Activated T-cell treated with anti-CD3 and anti-CD28 coated beads, Interleukin-2, amount 50 U/mL, for 24 hours (primary cell): ENCODE measurements around the gene ISG15.
"Not testable (repeated sequence)": the region's sequence is repeated elsewhere in the genome, so short reads cannot be mapped to it uniquely, and the experiment has no call there.

Experiments
- DNase-seq: peaks from one replicate; pipeline ENCODE4 v3.0.0-alpha.2; 2020
- H3K27ac Mint-ChIP-seq: 2 replicates; pipeline ENCODE4 v1.8.0; 2020; ENCODE audit warnings: mild to moderate bottlenecking, mixed read lengths
- H3K27me3 Mint-ChIP-seq: 2 replicates; pipeline ENCODE4 v1.8.0; 2020; ENCODE audit warnings: mixed read lengths
- H3K36me3 Mint-ChIP-seq: 2 replicates; pipeline ENCODE4 v1.8.0; 2020; ENCODE audit warnings: low read depth, mixed read lengths
- H3K4me1 Mint-ChIP-seq: 2 replicates; pipeline ENCODE4 v1.8.0; 2020; ENCODE audit warnings: low read depth, mixed read lengths
- H3K4me3 Mint-ChIP-seq: 2 replicates; pipeline ENCODE4 v1.8.0; 2020; ENCODE audit warnings: mild to moderate bottlenecking, moderate library complexity, mixed read lengths
- H3K9me3 Mint-ChIP-seq: 2 replicates; pipeline ENCODE4 v1.8.0; 2020; ENCODE audit warnings: mixed read lengths

ISG15 gene

GRCh38 chr1:972726-973458, 40.4 kb upstream of the ISG15 start:
- Mint-ChIP-seq H3K36me3 (no peaks in the 10 kb centered on the region), H3K4me1 (peaks cover 2% of the 10 kb centered on the region), H3K27me3 (peaks cover 37% of the 10 kb centered on the region), H3K4me3 (no peak overlapping the region), H3K27ac (no peak overlapping the region), H3K9me3 (peaks cover 3% of the 10 kb centered on the region)
- no peak for DNase-seq

- no peak overlapping the region for H3K4me3 Mint-ChIP-seq
- no peak overlapping the region for H3K27ac Mint-ChIP-seq
- H3K36me3 Mint-ChIP-seq = no peaks in the 10 kb centered on the region
- peaks cover 5% of the 10 kb centered on the region for H3K4me1 Mint-ChIP-seq
- no peak for DNase-seq
- H3K27me3 Mint-ChIP-seq = peaks cover 36% of the 10 kb centered on the region
- peaks cover 3% of the 10 kb centered on the region for H3K9me3 Mint-ChIP-seq
Observed at GRCh38 chr1:973459-974292, 39.6 kb upstream of the ISG15 start.

- H3K27me3 Mint-ChIP-seq = peaks cover 31% of the 10 kb centered on the region
- H3K4me3 Mint-ChIP-seq = no peak overlapping the region
- peaks cover 3% of the 10 kb centered on the region for H3K9me3 Mint-ChIP-seq
- H3K27ac Mint-ChIP-seq = no peak overlapping the region
- H3K4me1 Mint-ChIP-seq = peaks cover 5% of the 10 kb centered on the region
- no peaks in the 10 kb centered on the region for H3K36me3 Mint-ChIP-seq
- DNase-seq = no peak
Observed at GRCh38 chr1:974293-974640, 39.0 kb upstream of the ISG15 start.

GRCh38 chr1:974687-975328, 38.5 kb upstream of the ISG15 start:
- Mint-ChIP-seq H3K4me1 (peaks cover 5% of the 10 kb centered on the region), H3K27me3 (peaks cover 25% of the 10 kb centered on the region), H3K27ac (no peak overlapping the region), H3K4me3 (no peak overlapping the region), H3K9me3 (no peaks in the 10 kb centered on the region), H3K36me3 (no peaks in the 10 kb centered on the region)
- no peak for DNase-seq

GRCh38 chr1:975365-975764, 37.9 kb upstream of the ISG15 start:
- Mint-ChIP-seq H3K36me3 (no peaks in the 10 kb centered on the region), H3K27me3 (peaks cover 25% of the 10 kb centered on the region), H3K4me3 (no peak overlapping the region), H3K27ac (no peak overlapping the region), H3K9me3 (no peaks in the 10 kb centered on the region), H3K4me1 (peaks cover 5% of the 10 kb centered on the region)
- no peak for DNase-seq

GRCh38 chr1:975896-976683, 37.2 kb upstream of the ISG15 start:
- H3K27ac Mint-ChIP-seq = no peak overlapping the region
- no peaks in the 10 kb centered on the region for H3K9me3 Mint-ChIP-seq
- peaks cover 5% of the 10 kb centered on the region for H3K4me1 Mint-ChIP-seq
- peaks cover 27% of the 10 kb centered on the region for H3K27me3 Mint-ChIP-seq
- DNase-seq = peak; percentile 80
- H3K36me3 Mint-ChIP-seq = no peaks in the 10 kb centered on the region
- no peak overlapping the region for H3K4me3 Mint-ChIP-seq

- not testable (repeated sequence) for H3K9me3 Mint-ChIP-seq, DNase-seq
Observed at GRCh38 chr1:976791-977190, 36.5 kb upstream of the ISG15 start.

GRCh38 chr1:978069-978834, 35.0 kb upstream of the ISG15 start:
- Mint-ChIP-seq H3K27ac (no peak overlapping the region), H3K9me3 (no peaks in the 10 kb centered on the region), H3K36me3 (no peaks in the 10 kb centered on the region), H3K4me1 (peaks cover 5% of the 10 kb centered on the region), H3K27me3 (peaks cover 36% of the 10 kb centered on the region), H3K4me3 (no peak overlapping the region)
- no peak for DNase-seq

More at GRCh38 chr1:976791-977190, 36.5 kb upstream of the ISG15 start:
- not testable (repeated sequence) for H3K27ac Mint-ChIP-seq, H3K4me3 Mint-ChIP-seq, H3K36me3 Mint-ChIP-seq, H3K4me1 Mint-ChIP-seq
- H3K27me3 Mint-ChIP-seq = peaks cover 25% of the 10 kb centered on the region

- Mint-ChIP-seq H3K27ac (no peak overlapping the region), H3K36me3 (no peaks in the 10 kb centered on the region), H3K9me3 (no peaks in the 10 kb centered on the region), H3K4me1 (peaks cover 5% of the 10 kb centered on the region), H3K27me3 (peaks cover 38% of the 10 kb centered on the region), H3K4me3 (no peak overlapping the region)
- no peak for DNase-seq
Observed at GRCh38 chr1:978835-979743, 34.2 kb upstream of the ISG15 start.

- DNase-seq = no peak
- H3K27me3 Mint-ChIP-seq = peaks cover 37% of the 10 kb centered on the region
Observed at GRCh38 chr1:979744-980072, 33.6 kb upstream of the ISG15 start.

GRCh38 chr1:980137-980571, 33.1 kb upstream of the ISG15 start:
- Mint-ChIP-seq H3K27ac (no peak overlapping the region), H3K27me3 (peaks cover 36% of the 10 kb centered on the region), H3K36me3 (no peaks in the 10 kb centered on the region), H3K4me3 (no peak overlapping the region), H3K9me3 (no peaks in the 10 kb centered on the region), H3K4me1 (peaks cover 5% of the 10 kb centered on the region)
- DNase-seq = no peak

More at GRCh38 chr1:979744-980072, 33.6 kb upstream of the ISG15 start:
- H3K27ac Mint-ChIP-seq = no peak overlapping the region
- no peaks in the 10 kb centered on the region for H3K9me3 Mint-ChIP-seq
- H3K36me3 Mint-ChIP-seq = no peaks in the 10 kb centered on the region
- H3K4me3 Mint-ChIP-seq = no peak overlapping the region
- H3K4me1 Mint-ChIP-seq = peaks cover 5% of the 10 kb centered on the region

GRCh38 chr1:980602-981395, 32.5 kb upstream of the ISG15 start:
- Mint-ChIP-seq H3K36me3 (no peaks in the 10 kb centered on the region), H3K9me3 (no peaks in the 10 kb centered on the region), H3K27ac (no peak overlapping the region), H3K4me1 (peaks cover 4% of the 10 kb centered on the region), H3K4me3 (no peak overlapping the region), H3K27me3 (peaks cover 37% of the 10 kb centered on the region)
- DNase-seq = no peak
